Endothelial cell of umbilical vein (primary cell): Measurements from ENCODE around the gene GXYLT2. TPM values are rescaled to one million over a fixed set of nuclear protein-coding genes. Genes with fewer than 3 reads are reported as not detected.

Experiments
- BruUV-seq: library from RNA; stranded (reverse); fragments of 400-500 nt; replicated peaks from 2 replicates; lab custom pipeline; 2021; lab: Mats Ljungman, UMichigan
- CTCF ChIA-PET: fragments of 300-600, 350-600 bp; sonication (Branson Sonifier 250); formaldehyde crosslinking; loops from one replicate; lab custom pipeline; 2021; ENCODE audit warnings: antibody characterized with exemption, inconsistent platforms; lab: Charles Lee
- POLR2A ChIA-PET: fragments of 300-600, 350-600 bp; sonication (Branson Sonifier 250); formaldehyde crosslinking; loops from one replicate; lab custom pipeline; 2021; ENCODE audit warnings: antibody characterized with exemption, inconsistent platforms; lab: Charles Lee
- DNase-seq: peaks from one replicate; pipeline ENCODE4 v3.0.0-alpha.2; 2011; ENCODE audit warnings: low read depth, low spot score
- FAIRE-seq: peaks from 2 replicates; lab custom pipeline; 2011; peaks lifted over from hg19 to GRCh38; lab: Jason Lieb, UNC
- H2AFZ ChIP-seq: 2 replicates; pipeline ENCODE4 v1.6.0; 2012; ENCODE audit warnings: low read depth, low read length, control low read depth, inconsistent platforms
- H3K27ac ChIP-seq: 2 replicates; pipeline ENCODE4 v1.5.1; 2011; ENCODE audit warnings: low read depth, mild to moderate bottlenecking, control low read depth, low read length, moderate library complexity; ENCODE audit not compliant: insufficient read depth
- H3K27me3 ChIP-seq, 2 experiments: 2 replicates each; pipeline versions ENCODE4 v1.6.0 to v1.6.1; 2011; ENCODE audit warnings: low read length in 2 of 2, mixed read lengths in 1 of 2; ENCODE audit not compliant: control insufficient read depth in 2 of 2, insufficient read depth in 2 of 2
- H3K36me3 ChIP-seq, 2 experiments: 2 replicates in 1 of 2; 3 replicates in 1 of 2; pipeline ENCODE4 v1.5.1; 2011; ENCODE audit warnings: low read length in 2 of 2, mild to moderate bottlenecking in 1 of 2, moderate library complexity in 1 of 2; ENCODE audit not compliant: control insufficient read depth in 2 of 2, insufficient read depth in 2 of 2; ENCODE audit errors: extremely low read depth in 1 of 2
- H3K4me1 ChIP-seq: 3 replicates; pipeline ENCODE4 v1.5.1; 2011; ENCODE audit warnings: mild to moderate bottlenecking, low read length; ENCODE audit not compliant: control insufficient read depth, insufficient read depth; ENCODE audit errors: extremely low read depth
- H3K4me2 ChIP-seq: 2 replicates; pipeline ENCODE4 v1.6.1; 2011; ENCODE audit warnings: low read length, control low read depth, mixed read lengths; ENCODE audit not compliant: insufficient read depth
- H3K4me3 ChIP-seq, 3 experiments: fragments of 200-600 bp in 1 of 3; sonication (generic), shearing (Covaris generic) in 1 of 3; replicated peaks in 1 of 3; 2 replicates each; pipeline ENCODE4 v1.5.1; 2011 to 2016; ENCODE audit warnings: control low read depth in 3 of 3, low read length in 3 of 3, mild to moderate bottlenecking in 2 of 3, inconsistent platforms in 1 of 3, low read depth in 1 of 3, moderate library complexity in 1 of 3; ENCODE audit not compliant: insufficient read depth in 1 of 3
- H3K79me2 ChIP-seq: 2 replicates; pipeline ENCODE4 v1.6.0; 2012; ENCODE audit warnings: low read length, inconsistent platforms; ENCODE audit not compliant: control insufficient read depth, insufficient read depth
- H3K9ac ChIP-seq: replicated peaks from 2 replicates; pipeline ENCODE3; 2011; ENCODE audit warnings: low read length, control low read depth; ENCODE audit not compliant: insufficient read depth; ENCODE audit errors: extremely low read depth
- H3K9me1 ChIP-seq: replicated peaks from 3 replicates; pipeline ENCODE4 v1.6.0; 2011; ENCODE audit warnings: mild to moderate bottlenecking, low read length; ENCODE audit not compliant: control insufficient read depth, insufficient read depth; ENCODE audit errors: extremely low read depth
- H3K9me3 ChIP-seq: replicated peaks from 2 replicates; pipeline ENCODE4 v1.5.1; 2012; ENCODE audit warnings: low read length, inconsistent platforms; ENCODE audit not compliant: control insufficient read depth, insufficient read depth
- H4K20me1 ChIP-seq: replicated peaks from 2 replicates; pipeline ENCODE3; 2011; ENCODE audit warnings: mild to moderate bottlenecking, low read length; ENCODE audit not compliant: control insufficient read depth, insufficient read depth; ENCODE audit errors: extremely low read depth
- CTCF ChIP-seq, 2 donors: IDR thresholded peaks; 1 replicate in 1 of 2; 2 replicates in 1 of 2; pipeline ENCODE4 v1.5.1; 2011; ENCODE audit warnings: low read length in 2 of 2, mild to moderate bottlenecking in 2 of 2, moderate library complexity in 2 of 2, control low read depth in 1 of 2, inconsistent platforms in 1 of 2, low read depth in 1 of 2; ENCODE audit not compliant: insufficient read depth in 1 of 2; ENCODE audit errors: extremely low read depth in 1 of 2
- EZH2 ChIP-seq: IDR thresholded peaks from 2 replicates; pipeline ENCODE4 v1.6.1; 2012; ENCODE audit warnings: borderline replicate concordance, low read depth, mild to moderate bottlenecking, moderate library complexity, low read length, inconsistent platforms; ENCODE audit not compliant: severe bottlenecking
- FOS ChIP-seq: IDR thresholded peaks from 2 replicates; pipeline ENCODE4 v1.6.1; 2011; ENCODE audit warnings: mild to moderate bottlenecking, low read length, moderate library complexity, borderline replicate concordance; ENCODE audit not compliant: insufficient read depth
- GATA2 ChIP-seq: IDR thresholded peaks from 2 replicates; pipeline ENCODE4 v1.7.0; 2011; ENCODE audit warnings: low read depth, mild to moderate bottlenecking, moderate library complexity, mixed read lengths, low read length; ENCODE audit not compliant: insufficient read length, insufficient read depth
- MAX ChIP-seq: IDR thresholded peaks from 2 replicates; pipeline ENCODE4 v1.6.1; 2011; ENCODE audit not compliant: insufficient read depth, insufficient read length
- MYC ChIP-seq: IDR thresholded peaks from one replicate; pipeline ENCODE4 v1.6.1; 2011; ENCODE audit warnings: mild to moderate bottlenecking, low read depth, low read length
- POLR2AphosphoS5 ChIP-seq: IDR thresholded peaks from 2 replicates; pipeline ENCODE4 v1.6.1; 2012; ENCODE audit warnings: low read depth, mild to moderate bottlenecking, control low read depth, low read length, moderate library complexity; ENCODE audit not compliant: insufficient read depth
- dilution Hi-C: fragments of 300-500 bp; cut with MboI; formaldehyde crosslinking; loops from one replicate; pipeline ENCODE4 v1.15.0; 2019; ENCODE audit warnings: low sequenced_read_pairs; ENCODE audit not compliant: extremely low pct_ligation_motif_present
- intact Hi-C: fragments of 100-400 bp; cut with micrococcal nuclease; formaldehyde crosslinking; loops from one replicate; pipeline ENCODE4 v1.10.0; 2022
- polyA plus RNA-seq, 4 experiments: library from polyadenylated mRNA; depleted of rRNA in 3 of 4; stranded (reverse) in 3 of 4; unstranded in 1 of 4; fragments of >200 nt; gene quantifications; 2 replicates each; pipeline versions ENCODE4 v1.2.1 to v1.2.3, GENCODE V29; 2011 to 2012; ENCODE audit warnings: missing spikeins in 1 of 4
- total RNA-seq: library from RNA; stranded (reverse); gene quantifications from 2 replicates; pipeline ENCODE4 v1.2.3, GENCODE V29; 2021

The GXYLT2 gene
- total and polyA plus RNA-seq, 2 donors (not counting 3 experiments of a cell fraction or from before 2014, with no cell fraction given), result 0.07 to 0.24 TPM

- Histone ChIP-seq H3K4me2 (no peak overlapping the region), H3K79me2 (no peaks in the 10 kb centered on the region), H3K27ac (no peak overlapping the region), H4K20me1 (no peaks in the 10 kb centered on the region), H3K4me3 (no peak overlapping the region), H3K9me3 (no peaks in the 10 kb centered on the region), H2AFZ (no peak overlapping the region), H3K9me1 (no peaks in the 10 kb centered on the region), H3K4me1 (no peaks in the 10 kb centered on the region), H3K36me3 (no peaks in the 10 kb centered on the region), H3K9ac (no peak overlapping the region), H3K27me3 (peaks cover 1 to 2% of the 10 kb centered on the region in 2 experiments)
- BruUV-seq, result no TSS peak
- DNase-seq (no peak), FAIRE-seq (no peak)
- POLR2A ChIA-PET, result no interaction called here
- no peak for TF ChIP-seq EZH2
- TF ChIP-seq MAX, result no peak
- TF ChIP-seq FOS, result no peak
- TF ChIP-seq CTCF (IDR thresholded peaks at IDR 0.05; ENCODE audit: extremely low read depth in 1 of 2, insufficient read depth in 1 of 2, low read depth in 1 of 2, low read length in 2 of 2), result no peak
- no peak for TF ChIP-seq POLR2AphosphoS5
- TF ChIP-seq GATA2, result no peak
- no peak for TF ChIP-seq MYC
- intact Hi-C loops, result no loop called here
- CTCF ChIA-PET, result no interaction called here
- dilution Hi-C loops, result no loop called here
These were observed 84.8 kb downstream of the GXYLT2 start for GRCh38 chr3:72972706-72973030.
